Retina (tissue), 1 donor: ENCODE data around the gene MYADM.
"Not testable (repeated sequence)": the region's sequence is repeated elsewhere in the genome, so short reads cannot be mapped to it uniquely, and the experiment has no call there.

Source experiments
- DNase-seq: peaks from one replicate; pipeline ENCODE4 v3.0.0-alpha.2; 2016

The MYADM gene

DNA sequence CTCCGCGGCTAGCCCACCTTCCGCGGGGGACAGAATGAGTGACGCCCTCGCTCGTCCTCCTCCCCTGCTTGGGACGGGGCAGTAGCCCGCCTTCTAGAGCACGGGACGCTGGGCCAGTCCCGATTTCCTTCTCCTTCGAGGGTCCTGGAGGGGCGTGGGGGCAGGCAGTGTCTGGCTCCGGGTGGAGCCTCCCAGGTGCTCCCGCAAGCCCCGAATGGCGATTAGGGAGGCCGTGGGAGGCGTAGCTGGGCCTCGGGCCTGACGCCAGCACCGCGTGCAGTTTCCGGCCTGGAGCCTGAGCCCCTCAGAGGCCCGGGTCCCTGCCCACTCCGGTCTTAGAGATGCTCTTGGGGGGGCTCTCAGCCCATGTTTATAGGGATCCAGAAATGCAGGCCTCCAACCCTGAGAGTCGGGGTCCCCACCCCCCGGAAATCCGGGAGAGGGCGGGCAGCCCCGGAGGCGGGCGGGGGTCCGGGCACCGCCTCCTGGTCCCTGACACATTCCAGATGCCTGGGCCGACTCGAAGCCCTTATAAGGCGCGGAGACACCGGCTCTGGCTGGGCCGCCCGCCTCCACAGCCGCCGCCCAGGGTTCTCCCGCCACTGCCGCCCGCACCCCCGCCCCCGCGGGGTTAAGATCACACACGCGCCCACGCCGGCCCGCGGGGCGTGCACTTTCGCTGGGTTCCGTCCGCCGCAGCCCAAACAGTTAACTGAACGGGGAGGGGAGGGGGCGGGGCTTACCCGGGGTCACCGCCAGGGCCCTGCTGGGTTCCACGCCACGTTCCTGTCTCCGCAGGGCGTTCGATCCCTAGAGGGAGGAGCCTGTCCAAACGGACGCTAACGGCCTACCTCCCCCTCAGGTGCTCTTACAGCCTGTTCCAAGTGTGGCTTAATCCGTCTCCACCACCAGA is 1.5 kb downstream of the MYADM start:
- DNase-seq = peak; percentile 90

DNA sequence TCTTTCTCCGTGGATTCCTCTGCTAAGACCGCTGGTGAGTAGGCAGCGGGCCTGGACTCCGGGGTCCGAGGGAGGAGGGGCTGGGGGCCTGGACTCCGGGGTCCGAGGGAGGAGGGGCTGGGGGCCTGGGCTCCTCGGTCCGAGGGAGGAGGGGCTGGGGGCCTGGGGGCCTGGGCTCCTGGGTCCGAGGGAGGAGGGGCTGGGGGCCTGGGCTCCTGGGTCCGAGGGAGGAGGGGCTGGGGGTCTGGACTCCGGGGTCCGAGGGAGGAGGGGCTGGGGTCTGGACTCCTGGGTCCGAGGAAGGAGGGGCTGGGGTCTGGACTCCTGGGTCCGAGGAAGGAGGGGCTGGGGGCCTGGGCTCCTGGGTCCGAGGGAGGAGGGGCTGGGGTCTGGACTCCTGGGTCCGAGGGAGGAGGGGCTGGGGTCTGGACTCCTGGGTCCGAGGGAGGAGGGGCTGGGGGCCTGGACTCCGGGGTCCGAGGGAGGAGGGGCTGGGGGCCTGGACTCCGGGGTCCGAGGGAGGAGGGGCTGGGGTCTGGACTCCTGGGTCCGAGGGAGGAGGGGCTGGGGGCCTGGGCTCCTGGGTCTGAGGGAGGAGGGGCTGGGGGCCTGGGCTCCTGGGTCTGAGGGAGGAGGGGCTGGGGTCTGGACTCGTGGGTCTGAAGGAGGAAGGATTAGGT is 2.3 kb downstream of the MYADM start:
- not testable (repeated sequence) for DNase-seq

DNA sequence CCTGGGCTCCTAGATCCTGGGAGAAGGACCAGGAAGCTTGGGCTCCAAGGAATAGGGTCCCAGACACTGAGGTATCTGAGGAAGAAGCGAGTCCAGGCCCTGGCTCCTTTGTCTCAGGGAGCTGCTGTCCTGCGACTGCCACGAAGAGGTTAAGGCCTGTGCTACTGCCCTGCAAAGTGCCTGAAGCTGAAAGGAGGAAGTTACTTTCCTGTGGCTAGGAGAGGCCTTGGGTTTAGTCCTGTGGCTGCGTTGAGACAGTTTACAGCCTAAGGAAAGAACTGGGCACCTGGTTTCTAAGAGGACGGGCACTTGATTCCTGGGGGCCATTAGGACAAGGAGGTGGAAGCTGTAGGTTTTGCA is 2.8 kb downstream of the MYADM start:
- no peak for DNase-seq

DNA sequence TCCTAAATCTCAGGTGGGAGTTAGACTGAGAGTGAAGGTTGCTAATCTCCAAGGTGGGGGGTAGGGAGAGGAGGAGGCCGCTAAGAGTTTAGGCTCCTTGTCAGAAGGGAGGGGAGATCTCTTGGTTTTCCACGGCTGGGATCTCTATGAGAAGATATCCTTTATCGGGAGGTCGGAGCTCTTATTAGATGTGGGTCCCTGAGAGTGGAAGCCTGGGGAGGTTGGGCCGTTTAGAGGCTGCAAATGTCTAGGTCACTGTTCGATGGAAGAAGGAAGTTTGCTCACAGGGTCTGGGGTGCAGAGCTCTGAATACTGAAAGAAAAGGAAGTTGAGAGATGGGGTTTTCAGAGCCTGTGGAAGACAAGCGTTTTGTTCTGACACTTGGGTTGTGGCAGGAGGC is 3.8 kb downstream of the MYADM start:
- no peak for DNase-seq

DNA sequence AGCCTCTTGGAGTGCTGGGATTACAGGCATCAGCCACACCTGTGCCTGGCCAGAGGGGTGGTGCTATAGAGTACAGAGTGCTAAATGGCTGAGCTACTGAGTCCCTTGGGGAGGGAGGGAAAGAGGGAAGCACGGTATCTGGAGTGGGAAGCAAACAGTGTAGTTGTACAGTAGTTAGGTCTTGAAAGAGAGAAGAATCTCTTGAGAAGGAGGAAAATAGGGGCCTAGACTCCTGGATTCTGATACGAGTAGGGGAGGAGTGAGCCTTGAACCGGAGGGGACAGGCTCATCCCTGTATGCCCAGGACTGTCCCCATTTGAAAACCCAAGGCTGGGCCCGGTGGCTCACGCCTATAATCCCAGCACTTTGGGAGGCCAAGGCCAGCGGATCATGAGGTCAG is 5.1 kb downstream of the MYADM start:
- DNase-seq = no peak

DNA sequence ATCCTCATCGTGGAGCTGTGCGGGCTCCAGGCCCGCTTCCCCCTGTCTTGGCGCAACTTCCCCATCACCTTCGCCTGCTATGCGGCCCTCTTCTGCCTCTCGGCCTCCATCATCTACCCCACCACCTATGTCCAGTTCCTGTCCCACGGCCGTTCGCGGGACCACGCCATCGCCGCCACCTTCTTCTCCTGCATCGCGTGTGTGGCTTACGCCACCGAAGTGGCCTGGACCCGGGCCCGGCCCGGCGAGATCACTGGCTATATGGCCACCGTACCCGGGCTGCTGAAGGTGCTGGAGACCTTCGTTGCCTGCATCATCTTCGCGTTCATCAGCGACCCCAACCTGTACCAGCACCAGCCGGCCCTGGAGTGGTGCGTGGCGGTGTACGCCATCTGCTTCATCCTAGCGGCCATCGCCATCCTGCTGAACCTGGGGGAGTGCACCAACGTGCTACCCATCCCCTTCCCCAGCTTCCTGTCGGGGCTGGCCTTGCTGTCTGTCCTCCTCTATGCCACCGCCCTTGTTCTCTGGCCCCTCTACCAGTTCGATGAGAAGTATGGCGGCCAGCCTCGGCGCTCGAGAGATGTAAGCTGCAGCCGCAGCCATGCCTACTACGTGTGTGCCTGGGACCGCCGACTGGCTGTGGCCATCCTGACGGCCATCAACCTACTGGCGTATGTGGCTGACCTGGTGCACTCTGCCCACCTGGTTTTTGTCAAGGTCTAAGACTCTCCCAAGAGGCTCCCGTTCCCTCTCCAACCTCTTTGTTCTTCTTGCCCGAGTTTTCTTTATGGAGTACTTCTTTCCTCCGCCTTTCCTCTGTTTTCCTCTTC is 6.3 kb downstream of the MYADM start:
- DNase-seq = no peak

DNA sequence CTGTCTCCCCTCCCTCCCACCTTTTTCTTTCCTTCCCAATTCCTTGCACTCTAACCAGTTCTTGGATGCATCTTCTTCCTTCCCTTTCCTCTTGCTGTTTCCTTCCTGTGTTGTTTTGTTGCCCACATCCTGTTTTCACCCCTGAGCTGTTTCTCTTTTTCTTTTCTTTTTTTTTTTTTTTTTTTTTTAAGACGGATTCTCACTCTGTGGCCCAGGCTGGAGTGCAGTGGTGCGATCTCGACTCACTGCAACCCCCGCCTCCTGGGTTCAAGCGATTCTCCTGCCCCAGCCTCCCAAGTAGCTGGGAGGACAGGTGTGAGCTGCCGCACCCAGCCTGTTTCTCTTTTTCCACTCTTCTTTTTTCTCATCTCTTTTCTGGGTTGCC is 6.9 kb downstream of the MYADM start:
- no peak for DNase-seq

DNA sequence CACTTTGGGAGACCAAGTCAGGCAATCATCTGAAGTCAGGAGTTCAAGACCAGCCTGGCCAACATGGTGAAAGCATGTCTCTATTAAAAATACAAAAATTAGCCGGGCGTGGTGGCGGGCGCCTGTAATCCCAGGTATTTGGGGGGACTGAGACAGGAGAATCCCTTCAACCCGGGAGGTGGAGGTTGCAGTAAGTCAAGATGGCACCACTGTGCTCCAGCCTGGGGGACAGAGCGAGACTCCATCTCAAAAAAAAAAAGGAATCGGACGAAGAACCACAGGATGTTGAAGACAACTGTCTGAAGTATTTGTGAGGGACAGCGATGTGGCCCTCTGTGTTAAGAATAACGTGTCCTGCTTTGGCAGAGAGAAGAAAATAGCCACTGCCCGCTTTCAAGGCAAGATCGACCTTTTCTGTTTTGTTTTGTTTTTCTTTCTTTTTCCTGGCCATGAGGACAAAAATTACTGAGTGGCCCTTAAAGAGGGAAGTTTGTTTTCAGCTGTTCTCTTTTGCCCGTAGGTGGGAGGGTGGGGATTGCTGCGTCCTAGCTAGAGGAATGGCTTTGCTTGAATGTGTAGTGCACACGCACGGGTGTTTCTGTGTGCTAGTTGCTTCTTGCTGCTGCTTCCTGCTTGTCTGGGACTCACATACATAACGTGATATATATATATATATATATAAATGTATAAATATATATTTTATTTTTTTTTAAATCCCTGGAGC is 8.1 kb downstream of the MYADM start:
- DNase-seq = no peak

DNA sequence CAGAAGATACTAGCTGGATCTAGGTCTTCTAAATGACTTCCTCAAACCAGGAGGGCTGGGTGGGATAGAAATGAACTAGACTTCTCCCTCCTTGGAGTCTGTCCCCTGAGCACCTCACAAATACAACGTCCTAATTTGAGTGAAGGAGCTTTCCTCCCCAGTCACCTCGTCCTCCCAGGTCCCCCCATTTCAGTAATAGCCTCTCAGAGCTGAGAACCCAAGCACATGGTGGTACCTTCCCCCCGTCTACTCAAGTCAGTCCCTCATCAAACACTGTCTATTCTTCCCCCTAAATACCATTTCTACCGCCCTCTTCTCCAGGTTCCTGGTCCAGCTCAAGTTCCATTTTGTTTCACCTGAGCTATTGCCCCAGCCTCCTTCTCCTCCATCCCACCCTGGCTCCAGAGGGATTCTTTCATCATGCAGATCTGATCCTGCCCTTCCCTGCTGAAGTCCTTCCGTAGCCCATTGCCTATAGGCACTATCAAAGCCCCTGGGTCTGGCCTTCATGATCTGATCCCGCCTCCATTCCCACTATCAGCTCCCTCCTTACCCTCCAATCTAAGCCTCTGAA is 9.1 kb downstream of the MYADM start:
- no peak for DNase-seq

DNA sequence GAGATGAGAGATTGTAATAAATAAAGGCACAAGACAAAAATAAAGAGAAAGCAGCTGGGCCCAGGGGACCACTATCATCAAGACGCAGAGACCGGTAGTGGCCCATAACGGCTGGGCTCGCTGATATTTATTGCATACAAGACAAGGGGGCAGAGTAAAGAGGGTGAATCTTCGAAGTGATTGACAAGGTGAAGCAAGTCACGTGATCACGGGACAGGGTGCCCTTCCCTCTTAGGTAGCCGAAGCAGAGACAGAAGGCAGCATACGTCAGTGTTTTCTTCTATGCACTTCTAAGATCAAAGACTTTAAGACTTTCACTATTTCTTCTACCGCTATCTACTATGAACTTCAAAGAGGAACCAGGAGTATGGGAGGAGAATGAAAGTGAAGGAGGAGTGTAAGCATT is 9.7 kb downstream of the MYADM start:
- no peak for DNase-seq

DNA sequence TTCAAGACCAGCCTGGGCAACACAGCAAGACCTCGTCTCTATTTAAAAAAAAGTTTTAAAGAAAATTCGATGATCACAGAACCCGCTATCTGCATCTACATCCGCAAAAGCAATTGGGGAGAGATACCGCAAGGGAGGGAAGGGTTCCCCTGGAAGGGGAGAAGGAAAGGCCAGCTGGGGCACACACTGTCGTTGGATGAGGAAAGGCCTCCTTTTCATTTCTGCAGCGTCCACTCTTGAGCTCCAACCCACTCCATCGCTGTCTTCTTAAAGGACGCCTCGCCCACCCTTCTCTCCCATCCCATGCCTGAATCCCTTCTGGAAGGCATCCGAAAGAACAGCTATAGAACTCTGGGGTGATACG is 11.1 kb downstream of the MYADM start:
- DNase-seq = no peak

DNA sequence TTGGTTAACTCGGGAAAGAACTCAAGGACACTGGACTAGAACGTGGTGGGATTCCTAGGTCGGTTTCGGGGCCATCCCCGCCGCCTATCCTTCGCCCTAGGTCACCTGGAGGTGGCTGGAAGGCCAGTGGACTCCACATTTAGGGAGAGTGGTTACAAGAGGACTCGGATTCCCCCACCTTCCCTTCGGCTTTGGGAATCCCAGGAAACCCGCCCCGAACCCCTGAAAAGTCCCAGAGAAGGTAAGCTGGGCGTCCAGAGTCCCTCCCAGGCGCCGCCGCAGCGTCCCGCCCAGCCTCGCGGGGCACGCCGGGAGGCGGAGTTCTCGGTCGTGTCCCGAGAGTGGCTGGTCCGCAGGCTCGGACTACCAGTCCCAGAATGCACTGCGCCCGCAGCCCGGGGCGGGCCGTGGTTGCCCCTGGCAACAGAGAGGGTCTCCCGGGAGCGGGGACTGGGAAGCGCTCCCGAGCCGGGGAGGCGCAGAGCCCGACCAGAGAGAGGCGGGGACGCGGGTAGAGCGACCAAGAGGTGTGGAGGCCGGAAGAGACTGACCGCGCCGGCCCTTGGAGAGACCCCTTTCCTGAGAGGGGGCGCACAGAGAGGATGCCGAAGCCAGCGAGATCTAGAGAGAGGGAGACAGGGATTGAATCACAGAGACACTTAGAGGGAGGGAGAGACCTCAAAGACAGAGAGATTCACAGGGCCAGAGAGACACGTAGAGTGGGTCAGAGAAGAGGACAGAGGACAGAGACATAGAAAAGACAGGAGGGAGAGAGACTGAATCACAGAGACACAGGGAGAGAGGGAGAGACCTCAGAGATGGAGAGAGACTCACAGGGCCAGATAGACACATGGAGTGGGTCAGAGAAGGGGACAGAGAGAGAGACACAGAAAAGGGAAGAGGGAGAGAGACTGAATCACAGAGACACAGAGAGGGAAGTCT is 11.7 kb downstream of the MYADM start:
- peak; percentile 98 for DNase-seq

DNA sequence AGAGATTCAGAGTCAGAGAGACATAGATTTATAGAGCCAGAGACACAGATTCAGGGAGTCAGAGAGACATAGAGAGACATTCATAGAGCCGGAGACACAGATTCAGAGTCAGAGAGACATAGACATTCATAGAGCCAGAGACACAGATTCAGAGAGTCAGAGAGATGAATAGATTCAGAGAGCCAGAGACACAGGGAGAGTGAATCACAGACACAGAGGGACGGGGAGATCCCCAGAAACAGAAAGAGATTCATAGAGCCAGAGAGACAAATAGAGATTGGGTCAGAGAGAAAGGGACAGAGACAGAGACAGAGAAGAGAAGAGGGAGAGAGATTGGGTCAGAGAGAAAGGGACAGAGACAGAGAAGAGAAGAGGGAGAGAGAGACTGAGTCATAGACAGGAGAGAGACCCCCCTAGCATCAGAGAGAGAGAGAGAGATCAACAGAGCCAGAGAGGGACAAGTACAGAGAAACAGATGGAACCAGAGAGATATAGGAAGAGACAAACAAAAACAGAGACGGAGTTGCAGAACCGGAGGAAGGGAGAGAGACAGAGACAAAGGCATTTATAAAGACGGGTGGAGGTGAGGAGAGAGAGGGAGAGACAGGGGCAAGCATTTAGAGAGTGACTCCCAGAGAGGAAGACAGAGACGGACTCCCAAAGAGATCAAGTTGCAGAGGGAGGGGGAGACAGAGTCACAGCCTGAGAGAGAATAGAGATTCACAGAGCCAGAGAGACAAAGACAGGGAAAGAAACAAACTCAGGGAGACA is 13.2 kb downstream of the MYADM start:
- no peak for DNase-seq

DNA sequence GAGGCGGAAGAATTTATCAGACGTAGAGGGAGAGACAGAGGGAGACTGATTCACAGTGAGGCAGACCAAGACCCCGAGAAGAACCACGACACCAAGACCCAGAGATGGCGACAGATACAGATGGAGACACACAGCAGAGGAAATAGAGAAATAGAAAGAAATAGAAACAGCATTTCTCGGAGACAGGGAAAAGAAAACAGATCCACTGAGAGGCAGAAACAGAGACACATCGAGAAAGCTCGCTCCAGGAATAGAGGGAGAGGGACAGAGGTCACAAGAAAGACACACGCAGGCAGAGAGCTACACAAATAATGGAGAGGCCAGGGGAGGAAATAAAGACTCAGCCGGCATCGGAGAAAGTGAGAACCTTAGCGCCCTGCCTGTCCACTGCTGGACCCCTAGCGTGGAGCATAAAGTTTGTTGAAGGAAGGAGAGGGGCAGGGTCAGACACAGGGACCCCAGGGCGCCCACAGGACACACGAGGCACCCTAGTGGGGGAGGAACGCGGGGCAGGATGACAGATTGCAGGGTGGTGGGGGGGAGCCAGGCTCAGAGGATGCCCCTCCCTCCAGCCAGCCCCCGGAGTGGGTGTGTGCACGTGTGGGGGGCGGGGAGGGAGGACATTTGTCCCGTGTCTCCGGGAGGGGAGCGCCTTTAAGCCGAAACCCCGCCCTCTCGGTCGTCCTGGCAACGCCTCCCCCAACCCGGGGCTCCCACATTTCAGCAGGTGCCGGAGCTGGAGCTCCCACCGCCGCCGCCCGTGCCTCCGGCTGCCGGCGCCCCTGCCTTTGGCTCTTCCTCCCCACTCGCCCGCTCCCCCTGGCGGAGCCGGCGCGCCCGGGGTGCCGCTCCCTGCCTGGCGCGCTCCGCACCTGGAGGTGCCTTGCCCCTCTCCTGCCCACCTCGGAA is 14.1 kb downstream of the MYADM start, which contains the start of gene PRKCG:
TSS of gene PRKCG (plus strand) at position 716 of the 909 bp plus-strand sequence. CDS start 298 bp downstream, outside the sequence.
- DNase-seq = peak; percentile 57

DNA sequence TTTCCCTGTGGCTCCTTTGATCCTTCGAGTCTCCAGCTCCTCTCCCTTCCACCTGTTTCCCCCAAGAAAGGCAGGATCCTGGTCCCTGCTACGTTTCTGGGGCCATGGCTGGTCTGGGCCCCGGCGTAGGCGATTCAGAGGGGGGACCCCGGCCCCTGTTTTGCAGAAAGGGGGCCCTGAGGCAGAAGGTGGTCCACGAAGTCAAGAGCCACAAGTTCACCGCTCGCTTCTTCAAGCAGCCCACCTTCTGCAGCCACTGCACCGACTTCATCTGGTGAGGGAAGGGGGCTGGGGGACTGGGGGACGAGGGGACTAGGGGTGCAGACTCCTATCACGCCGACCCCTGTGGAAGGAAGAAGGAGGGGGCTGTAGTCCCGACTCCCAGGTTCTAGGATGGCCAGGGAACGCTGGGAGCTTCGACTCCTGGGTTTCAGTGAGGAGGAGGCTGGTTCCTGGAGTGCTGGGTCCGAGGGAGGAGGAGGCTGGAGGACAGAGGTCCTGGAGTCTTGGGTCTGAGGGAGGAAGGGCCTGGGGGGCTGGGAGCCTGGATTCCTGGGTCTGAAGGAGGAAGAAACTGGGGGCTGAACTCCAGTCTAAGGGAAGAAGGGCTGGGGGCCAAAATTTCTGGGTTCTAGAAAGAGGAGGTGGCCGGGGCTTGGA is 14.8 kb downstream of the MYADM start:
- DNase-seq = no peak

DNA sequence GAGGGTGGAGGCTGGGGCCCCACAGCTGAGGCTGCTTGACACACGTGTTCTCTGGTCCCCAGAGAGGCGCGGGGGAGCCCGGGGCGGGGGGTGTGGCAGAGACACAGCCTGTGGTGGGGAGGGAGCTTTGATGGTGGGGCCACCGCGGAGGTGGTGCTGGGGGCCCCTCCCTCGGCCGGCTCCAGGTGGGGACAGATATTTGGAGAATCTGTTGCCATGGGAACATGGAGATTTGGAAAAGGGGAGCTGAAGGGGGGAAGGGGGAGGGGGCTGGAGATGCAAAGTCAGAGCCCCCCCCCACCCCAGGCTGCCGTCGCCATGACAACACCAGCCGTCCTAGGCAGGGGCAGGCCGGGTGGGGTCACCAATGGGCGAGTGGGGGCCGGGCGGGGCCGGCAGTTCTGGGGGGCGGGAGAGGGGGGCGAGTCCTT is 15.6 kb downstream of the MYADM start:
- no peak for DNase-seq

DNA sequence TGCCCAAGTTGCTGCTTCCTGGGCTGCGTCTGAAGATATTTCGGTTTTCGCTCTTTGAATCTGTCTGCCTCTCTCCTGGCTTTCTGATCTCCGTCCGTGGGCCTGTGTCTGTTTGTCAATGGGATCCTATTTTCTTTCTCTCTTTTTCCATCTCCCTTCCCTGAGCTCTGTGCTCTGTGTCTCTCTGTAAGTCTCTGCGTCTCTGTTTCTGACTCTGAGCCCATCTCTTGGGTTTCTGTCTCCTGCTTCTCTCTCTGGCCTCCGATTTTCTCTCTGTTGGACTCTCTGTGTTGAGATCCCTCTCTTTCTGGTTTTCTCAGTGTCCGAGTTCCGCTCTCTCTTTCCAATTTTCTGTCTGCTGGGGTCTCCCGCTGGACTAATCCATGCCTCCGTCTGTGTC is 16.1 kb downstream of the MYADM start:
- no peak for DNase-seq

DNA sequence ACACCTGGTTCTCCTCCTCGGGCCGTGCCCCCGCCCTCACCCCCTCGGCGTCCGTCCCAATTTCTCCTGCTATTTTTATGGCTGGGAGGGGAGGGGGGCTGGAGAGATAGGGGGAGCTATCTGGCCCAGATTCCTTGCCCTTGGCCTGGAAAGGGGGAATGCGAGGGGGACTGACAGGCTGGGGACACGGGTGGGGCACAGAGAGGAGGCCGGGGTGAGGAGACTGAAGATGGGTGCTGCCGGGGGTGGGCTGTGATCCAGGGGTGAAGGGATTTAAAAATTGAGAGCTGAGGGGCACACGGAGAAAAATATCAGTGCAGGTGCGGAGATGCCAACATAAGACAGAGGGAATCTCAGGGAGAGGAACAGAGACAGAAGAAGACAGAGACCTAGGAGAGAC is 16.6 kb downstream of the MYADM start:
- no peak for DNase-seq

DNA sequence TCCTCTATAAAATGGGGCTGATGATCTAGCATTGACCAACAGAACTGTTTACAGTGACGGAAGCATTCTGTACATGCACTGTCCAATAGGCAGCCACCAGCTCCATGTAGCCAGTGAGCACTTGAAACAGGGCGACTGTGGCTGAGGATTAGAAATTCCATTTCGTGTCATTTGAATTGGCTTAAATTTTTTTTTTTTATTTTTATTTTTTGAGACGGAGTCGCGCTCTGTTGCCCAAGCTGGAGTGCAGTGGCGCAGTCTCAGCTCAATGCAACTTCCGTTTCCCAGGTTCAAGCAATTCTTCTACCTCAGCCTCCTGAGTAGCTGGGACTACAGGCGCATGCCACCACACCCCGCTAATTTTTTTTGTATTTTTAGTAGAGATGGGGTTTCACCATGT is 17.4 kb downstream of the MYADM start:
- DNase-seq = no peak
